ENCODE measurements around the gene NUS1. TPM values are rescaled to one million over a fixed set of nuclear protein-coding genes. Genes with fewer than 3 reads are reported as not detected.
A peak's percentile ranks its signal among the peaks of the same experiment; 100 is the strongest.
"Not testable (repeated sequence)": the region's sequence is repeated elsewhere in the genome, so short reads cannot be mapped to it uniquely, and the experiment has no call there.

The NUS1 gene
- total and polyA plus RNA-seq, 2 donors from 2014 or later = 21.4 to 35.8 TPM

GRCh38 chr6:117706504-117706903, 31.2 kb downstream of the NUS1 start:
- intact Hi-C loops (cut with DNase I) = no loop called here
- H3K9me3 ChIP-seq (ENCODE audit: control insufficient read depth in 2 of 3, insufficient read depth in 1 of 3, low read length in 3 of 3) = no peaks in the 10 kb centered on the region
- H3K4me3 ChIP-seq (ENCODE audit: low read length in 3 of 3) = no peak overlapping the region
- FAIRE-seq (no peak), DNase-seq (no peak)
- H3K27ac ChIP-seq (ENCODE audit: low read depth in 2 of 2, low read length in 2 of 2) = no peak overlapping the region
- H3K9ac ChIP-seq (ENCODE audit: low read length in 3 of 3) = no peak overlapping the region
- TF ChIP-seq CTCF (IDR thresholded peaks at IDR 0.05; ENCODE audit: borderline replicate concordance, extremely low read depth, insufficient read depth) = no peak
- H3K4me1 ChIP-seq (ENCODE audit: control insufficient read depth in 2 of 3, insufficient read depth in 2 of 3, low read depth in 1 of 3, low read length in 3 of 3) = no peaks in the 10 kb centered on the region
- H3K27me3 ChIP-seq (ENCODE audit: control insufficient read depth, insufficient read depth, low read length) = no peaks in the 10 kb centered on the region
- peaks cover 2 to 23% (median 4%) of the 10 kb centered on the region in 3 donors for H3K36me3 ChIP-seq (ENCODE audit: control insufficient read depth in 2 of 3, insufficient read depth in 3 of 3, low read length in 3 of 3)

GRCh38 chr6:117706936-117707509, 31.8 kb downstream of the NUS1 start:
- H3K9ac ChIP-seq (ENCODE audit: low read length in 3 of 3); H3K9me3 ChIP-seq (ENCODE audit: control insufficient read depth in 2 of 3, insufficient read depth in 1 of 3, low read length in 3 of 3); H3K4me3 ChIP-seq (ENCODE audit: low read length in 3 of 3); H3K27ac ChIP-seq (ENCODE audit: low read depth in 2 of 2, low read length in 2 of 2); H3K4me1 ChIP-seq (ENCODE audit: control insufficient read depth in 2 of 3, insufficient read depth in 2 of 3, low read depth in 1 of 3, low read length in 3 of 3); FAIRE-seq; DNase-seq; H3K27me3 ChIP-seq (ENCODE audit: control insufficient read depth, insufficient read depth, low read length); intact Hi-C loops (cut with DNase I): not testable (repeated sequence)
- H3K36me3 ChIP-seq (ENCODE audit: control insufficient read depth in 2 of 3, insufficient read depth in 3 of 3, low read length in 3 of 3) = peaks cover 2 to 23% (median 4%) of the 10 kb centered on the region in 3 donors

- Histone ChIP-seq H3K36me3 (ENCODE audit: control insufficient read depth in 2 of 3, insufficient read depth in 3 of 3, low read length in 3 of 3) (peaks cover 0 to 5% (median 0%) of the 10 kb centered on the region in 3 donors), H3K27ac (ENCODE audit: low read depth in 2 of 2, low read length in 2 of 2) (no peak overlapping the region), H3K4me3 (ENCODE audit: low read length in 3 of 3) (no peak overlapping the region), H3K9ac (ENCODE audit: low read length in 3 of 3) (no peak overlapping the region), H3K27me3 (ENCODE audit: control insufficient read depth, insufficient read depth, low read length) (no peaks in the 10 kb centered on the region), H3K4me1 (ENCODE audit: control insufficient read depth in 2 of 3, insufficient read depth in 2 of 3, low read depth in 1 of 3, low read length in 3 of 3) (no peaks in the 10 kb centered on the region), H3K9me3 (ENCODE audit: control insufficient read depth in 2 of 3, insufficient read depth in 1 of 3, low read length in 3 of 3) (no peaks in the 10 kb centered on the region)
- no peak for TF ChIP-seq CTCF (IDR thresholded peaks at IDR 0.05; ENCODE audit: borderline replicate concordance, extremely low read depth, insufficient read depth)
- DNase-seq (no peak), FAIRE-seq (no peak)
- intact Hi-C loops (cut with DNase I) = no loop called here
Measured at GRCh38 chr6:117711369-117711768, 36.1 kb downstream of the NUS1 start.

- Histone ChIP-seq H3K9me3 (ENCODE audit: control insufficient read depth in 2 of 3, insufficient read depth in 1 of 3, low read length in 3 of 3) (no peaks in the 10 kb centered on the region), H3K27me3 (ENCODE audit: control insufficient read depth, insufficient read depth, low read length) (no peaks in the 10 kb centered on the region), H3K4me3 (ENCODE audit: low read length in 3 of 3) (no peak overlapping the region), H3K4me1 (ENCODE audit: control insufficient read depth in 2 of 3, insufficient read depth in 2 of 3, low read depth in 1 of 3, low read length in 3 of 3) (no peaks in the 10 kb centered on the region), H3K9ac (ENCODE audit: low read length in 3 of 3) (no peak overlapping the region), H3K36me3 (ENCODE audit: control insufficient read depth in 2 of 3, insufficient read depth in 3 of 3, low read length in 3 of 3) (no peaks in the 10 kb centered on the region), H3K27ac (ENCODE audit: low read depth in 2 of 2, low read length in 2 of 2) (no peak overlapping the region)
- intact Hi-C loops (cut with DNase I) = no loop called here
- no peak for FAIRE-seq
- peak in 2 of 5 donors; percentile 8 to 21 for DNase-seq
- no peak for TF ChIP-seq CTCF (IDR thresholded peaks at IDR 0.05; ENCODE audit: borderline replicate concordance, extremely low read depth, insufficient read depth)
Measured at GRCh38 chr6:117718895-117719294, 43.6 kb downstream of the NUS1 start.

GRCh38 chr6:117721520-117721919, 46.3 kb downstream of the NUS1 start:
- intact Hi-C loops (cut with DNase I); H3K36me3 ChIP-seq (ENCODE audit: control insufficient read depth in 2 of 3, insufficient read depth in 3 of 3, low read length in 3 of 3); DNase-seq; H3K27ac ChIP-seq (ENCODE audit: low read depth in 2 of 2, low read length in 2 of 2); H3K27me3 ChIP-seq (ENCODE audit: control insufficient read depth, insufficient read depth, low read length); H3K4me3 ChIP-seq (ENCODE audit: low read length in 3 of 3); H3K9me3 ChIP-seq (ENCODE audit: control insufficient read depth in 2 of 3, insufficient read depth in 1 of 3, low read length in 3 of 3); H3K9ac ChIP-seq (ENCODE audit: low read length in 3 of 3); H3K4me1 ChIP-seq (ENCODE audit: control insufficient read depth in 2 of 3, insufficient read depth in 2 of 3, low read depth in 1 of 3, low read length in 3 of 3); FAIRE-seq: not testable (repeated sequence)

All from kidney (tissue), 14 donors.